HepG2 (cell line): Measurements from ENCODE around the gene GNPAT. TPM values are rescaled to one million over a fixed set of nuclear protein-coding genes. Genes with fewer than 3 reads are reported as not detected.

Experiments
- ATAC-seq: fragments of 200-7000 bp; cut with Tn5 transposase; 3 replicates; pipeline ENCODE4 v1.9.1; 2020; ENCODE audit warnings: mild to moderate bottlenecking, moderate library complexity
- BruUV-seq: library from RNA; stranded (reverse); fragments of 400-500 nt; replicated peaks from 2 replicates; lab custom pipeline; 2021; lab: Mats Ljungman, UMichigan
- CTCF ChIA-PET: fragments of 300-600 bp; formaldehyde crosslinking; extraction: SDS; loops from one replicate; lab custom pipeline; 2021; ENCODE audit warnings: low total read pairs, inconsistent platforms, low intra/inter-chr PET ratio; lab: Yijun Ruan, JAX
- POLR2A ChIA-PET: fragments of 350-600 bp; sonication (Branson Sonifier 250); formaldehyde crosslinking; loops from one replicate; lab custom pipeline; 2020; ENCODE audit warnings: antibody characterized with exemption, inconsistent platforms; lab: Yijun Ruan, JAX
- DNase-seq: peaks from one replicate; pipeline ENCODE4 v3.0.0-alpha.2; 2015; ENCODE audit warnings: low spot score
- FAIRE-seq: peaks from 3 replicates; lab custom pipeline; 2011; peaks lifted over from hg19 to GRCh38; lab: Jason Lieb, UNC
- H2AFZ ChIP-seq: one replicate; pipeline ENCODE4 v1.6.1; 2011; ENCODE audit warnings: low read length, inconsistent platforms
- H3K27ac ChIP-seq: fragments of 300-600 bp; 3 replicates; pipeline ENCODE4 v1.8.0; 2011; ENCODE audit warnings: mixed run types, mild to moderate bottlenecking, mixed read lengths, low read length, inconsistent platforms; ENCODE audit not compliant: insufficient read depth; ENCODE audit errors: extremely low read length
- H3K27me3 ChIP-seq, 2 experiments: fragments of 200-600 bp in 1 of 2; 2 replicates in 1 of 2; 3 replicates in 1 of 2; pipeline versions ENCODE4 v1.6.0 to v1.8.0; 2011; ENCODE audit warnings: low read length in 2 of 2, mild to moderate bottlenecking in 2 of 2, moderate library complexity in 2 of 2, inconsistent platforms in 1 of 2; ENCODE audit not compliant: insufficient read depth in 2 of 2, control insufficient read depth in 1 of 2
- H3K36me3 ChIP-seq, 2 experiments: fragments of 200-600 bp in 1 of 2; replicated peaks in 1 of 2; 2 replicates in 1 of 2; 3 replicates in 1 of 2; pipeline versions ENCODE4 v1.5.1 to v1.8.0; 2011; ENCODE audit warnings: low read length in 2 of 2, inconsistent platforms in 1 of 2; ENCODE audit not compliant: insufficient read depth in 2 of 2, control insufficient read depth in 1 of 2
- H3K4me1 ChIP-seq: 2 replicates; pipeline ENCODE4 v1.5.1; 2012; ENCODE audit warnings: low read length, inconsistent platforms; ENCODE audit not compliant: insufficient read depth
- H3K4me2 ChIP-seq: 2 replicates; pipeline ENCODE4 v1.6.0; 2011; ENCODE audit warnings: low read depth, low read length, inconsistent platforms
- H3K4me3 ChIP-seq, 3 experiments: fragments of 200-600 bp in 1 of 3; sonication (generic), shearing (Covaris generic) in 1 of 3; replicated peaks in 1 of 3; 2 replicates each; pipeline ENCODE4 v1.5.1; 2011 to 2016; ENCODE audit warnings: low read length in 3 of 3, inconsistent platforms in 2 of 3, low read depth in 2 of 3, mild to moderate bottlenecking in 2 of 3, control low read depth in 1 of 3, mixed read lengths in 1 of 3; ENCODE audit not compliant: insufficient read depth in 1 of 3
- H3K79me2 ChIP-seq: one replicate; pipeline ENCODE4 v1.6.1; 2011; ENCODE audit warnings: low read length, inconsistent platforms; ENCODE audit not compliant: insufficient read depth
- H3K9ac ChIP-seq: 2 replicates; pipeline ENCODE4 v1.6.0; 2011; ENCODE audit warnings: mild to moderate bottlenecking, low read depth, low read length, inconsistent platforms; ENCODE audit not compliant: insufficient read depth
- H3K9me3 ChIP-seq: 2 replicates; pipeline ENCODE4 v1.5.1; 2012; ENCODE audit warnings: mild to moderate bottlenecking, low read length
- H4K20me1 ChIP-seq: 2 replicates; pipeline ENCODE4 v1.6.0; 2011; ENCODE audit warnings: inconsistent platforms, mild to moderate bottlenecking, low read length, moderate library complexity; ENCODE audit not compliant: insufficient read depth
- BCL3 ChIP-seq: sonication (generic); formaldehyde crosslinking; IDR thresholded peaks from 2 replicates; pipeline ENCODE4 v1.5.1; 2020; ENCODE audit warnings: mild to moderate bottlenecking, missing genetic modification reagents, moderate library complexity
- FOXC1 ChIP-seq: sonication (generic); formaldehyde crosslinking; IDR thresholded peaks from 2 replicates; pipeline ENCODE4 v1.8.0; 2022; ENCODE audit warnings: mild to moderate bottlenecking, missing genetic modification reagents, borderline replicate concordance
- KLF16 ChIP-seq, 2 experiments: sonication (generic) in 1 of 2; formaldehyde crosslinking in 1 of 2; IDR thresholded peaks; 2 replicates each; pipeline versions ENCODE4 v1.6.1 to v1.8.0; 2016 to 2023; ENCODE audit warnings: missing genetic modification reagents in 2 of 2, missing compliant biosample characterization in 1 of 2
- MEF2D ChIP-seq: sonication (generic); formaldehyde crosslinking; IDR thresholded peaks from 2 replicates; pipeline ENCODE4 v1.5.1; 2020; ENCODE audit warnings: mild to moderate bottlenecking, missing genetic modification reagents
- MEIS2 ChIP-seq: sonication (generic); formaldehyde crosslinking; IDR thresholded peaks from 2 replicates; pipeline ENCODE4 v1.9.0; 2021; ENCODE audit warnings: mild to moderate bottlenecking, missing genetic modification reagents
- PRDM15 ChIP-seq: sonication (generic); formaldehyde crosslinking; IDR thresholded peaks from 2 replicates; pipeline ENCODE4 v1.4.0; 2020; ENCODE audit warnings: missing genetic modification reagents
- RXRB ChIP-seq: IDR thresholded peaks from 2 replicates; pipeline ENCODE4 v1.6.1; 2016; ENCODE audit warnings: borderline replicate concordance, missing genetic modification reagents, missing compliant biosample characterization
- TEF ChIP-seq: sonication (generic); formaldehyde crosslinking; IDR thresholded peaks from 2 replicates; pipeline ENCODE4 v1.5.0; 2020; ENCODE audit warnings: missing genetic modification reagents
- ZFP36 ChIP-seq: fragments of 150-350 bp; IDR thresholded peaks from 2 replicates; pipeline ENCODE4 v1.6.1; 2018; ENCODE audit warnings: borderline replicate concordance, low read length, low read depth; ENCODE audit not compliant: partially characterized antibody
- ZNF230 ChIP-seq: sonication (generic); formaldehyde crosslinking; IDR thresholded peaks from 2 replicates; pipeline ENCODE4 v1.4.0; 2020; ENCODE audit warnings: mild to moderate bottlenecking, missing genetic modification reagents
- ZNF292 ChIP-seq: sonication (generic); formaldehyde crosslinking; IDR thresholded peaks from 2 replicates; pipeline ENCODE4 v1.8.1; 2022; ENCODE audit warnings: mild to moderate bottlenecking, low read depth, missing genetic modification reagents, borderline replicate concordance
- ZNF777 ChIP-seq: sonication (generic); formaldehyde crosslinking; IDR thresholded peaks from 2 replicates; pipeline ENCODE4 v1.4.0; 2020; ENCODE audit warnings: missing genetic modification reagents
- ZNF781 ChIP-seq: sonication (generic); formaldehyde crosslinking; IDR thresholded peaks from 2 replicates; pipeline ENCODE4 v1.5.1; 2020; ENCODE audit warnings: borderline replicate concordance, mild to moderate bottlenecking, missing genetic modification reagents; ENCODE audit errors: not compliant biosample characterization
- WGBS: methylation state at CpG from one replicate; pipeline ENCODE4 v1.1.6; 2017; ENCODE audit warnings: low lambda C conversion rate; 5-methylcytosine and 5-hydroxymethylcytosine counted together
- in situ Hi-C: cut with HindIII; loops from 2 replicates; pipeline ENCODE4 v1.10.0; 2017; ENCODE audit warnings: low pct_unique_long_range_greater_than_20kb; ENCODE audit not compliant: extremely low pct_ligation_motif_present
- intact Hi-C: fragments of 100-400 bp; cut with micrococcal nuclease; formaldehyde crosslinking; loops from one replicate; pipeline ENCODE4 v1.10.0; 2022; ENCODE audit not compliant: unreplicated experiment
- polyA plus RNA-seq, 8 experiments: library from polyadenylated mRNA; depleted of rRNA in 3 of 8; stranded (reverse) in 7 of 8; unstranded in 1 of 8; fragments of >200 nt; fragmentation: Illumina TruSeq in 4 of 8; extraction: Trizol in 4 of 8; gene quantifications; 2 replicates each; pipeline versions ENCODE4 v1.2.1 to v1.2.3, GENCODE V29; 2011 to 2016; ENCODE audit warnings: low read depth in 4 of 8, missing spikeins in 1 of 8, mixed read lengths in 1 of 8; ENCODE audit not compliant: insufficient read depth in 1 of 8
- total RNA-seq, 5 experiments: library from RNA; depleted of rRNA; stranded (reverse); fragments of >200 nt; fragmentation: Illumina TruSeq; extraction: Trizol; gene quantifications; 2 replicates each; pipeline ENCODE4 v1.2.3, GENCODE V29; 2016; ENCODE audit warnings: low read depth in 1 of 5

Gene GNPAT
- total and polyA plus RNA-seq, 2 of the 13 experiments (the other 11 are each of a cell fraction or from before 2014, with no cell fraction given) = 58.3 to 114 TPM

GRCh38 chr1:231301990-231302389, 61.0 kb downstream of the GNPAT start:
- CTCF ChIA-PET = no interaction called here
- no peaks in the 10 kb centered on the region for H4K20me1 ChIP-seq
- TF ChIP-seq MEIS2 (CRISPR knock-in tag) (no peak), FOXC1 (CRISPR knock-in tag) (no peak), ZNF781 (CRISPR knock-in tag) (no peak), TEF (CRISPR knock-in tag) (no peak), RXRB (CRISPR knock-in tag) (no peak)
- TF ChIP-seq, all 625 proteins: peak for 0
- H3K36me3 ChIP-seq = no peaks in the 10 kb centered on the region
- H3K4me2 ChIP-seq = no peak overlapping the region
- no peak overlapping the region for H2AFZ ChIP-seq
- intact Hi-C loops = no loop called here
- POLR2A ChIA-PET = no interaction called here
- DNase-seq = no peak
- H3K4me3 ChIP-seq = no peak overlapping the region
- FAIRE-seq = no peak
- no peaks in the 10 kb centered on the region; a peak in 1 of 5 replicates for H3K27me3 ChIP-seq
- BruUV-seq = no TSS peak
- 29% methylated on average over 3 of the region's 3 CpGs for WGBS
- H3K4me1 ChIP-seq = no peaks in the 10 kb centered on the region
- ATAC-seq = no peak
- in situ Hi-C loops = no loop called here
- H3K79me2 ChIP-seq = no peaks in the 10 kb centered on the region
- H3K9ac ChIP-seq = no peak overlapping the region
- H3K27ac ChIP-seq = no peak overlapping the region
- no peaks in the 10 kb centered on the region for H3K9me3 ChIP-seq

- WGBS = 69% methylated on average over 10 of the region's 10 CpGs
- in situ Hi-C loops = no loop called here
- H3K9ac ChIP-seq = no peak overlapping the region
- BruUV-seq = no TSS peak
- no peak overlapping the region for H3K4me2 ChIP-seq
- intact Hi-C loops = no loop called here
- no peaks in the 10 kb centered on the region for H3K9me3 ChIP-seq
- H3K4me1 ChIP-seq = peaks cover 14% of the 10 kb centered on the region; the same call in 1 of the 2 replicates
- no peak for FAIRE-seq
- DNase-seq = no peak
- no peak for ATAC-seq
- no peaks in the 10 kb centered on the region for H3K36me3 ChIP-seq
- H2AFZ ChIP-seq = no peak overlapping the region
- peaks cover 0 to 2% of the 10 kb centered on the region in 2 experiments; a peak in 1 of 5 replicates for H3K27me3 ChIP-seq
- no peak overlapping the region for H3K27ac ChIP-seq
- POLR2A ChIA-PET = no interaction called here
- H3K4me3 ChIP-seq = no peak overlapping the region
- no peaks in the 10 kb centered on the region for H4K20me1 ChIP-seq
- H3K79me2 ChIP-seq = no peaks in the 10 kb centered on the region
- CTCF ChIA-PET = no interaction called here
- TF ChIP-seq BCL3 (CRISPR knock-in tag) = no peak
- TF ChIP-seq PRDM15 (CRISPR knock-in tag) = no peak
- no peak for TF ChIP-seq KLF16 (CRISPR knock-in tag; IDR thresholded peaks at IDR 0.05)
- no peak for TF ChIP-seq MEF2D
- no peak for TF ChIP-seq ZNF292 (CRISPR knock-in tag)
- no peak for TF ChIP-seq ZNF230 (CRISPR knock-in tag)
- TF ChIP-seq ZNF777 (CRISPR knock-in tag) = no peak
- TF ChIP-seq ZFP36 = no peak
Observed at GRCh38 chr1:231310391-231310934, 69.5 kb downstream of the GNPAT start.
